ENCODE data around the gene PCNX2.

DNA sequence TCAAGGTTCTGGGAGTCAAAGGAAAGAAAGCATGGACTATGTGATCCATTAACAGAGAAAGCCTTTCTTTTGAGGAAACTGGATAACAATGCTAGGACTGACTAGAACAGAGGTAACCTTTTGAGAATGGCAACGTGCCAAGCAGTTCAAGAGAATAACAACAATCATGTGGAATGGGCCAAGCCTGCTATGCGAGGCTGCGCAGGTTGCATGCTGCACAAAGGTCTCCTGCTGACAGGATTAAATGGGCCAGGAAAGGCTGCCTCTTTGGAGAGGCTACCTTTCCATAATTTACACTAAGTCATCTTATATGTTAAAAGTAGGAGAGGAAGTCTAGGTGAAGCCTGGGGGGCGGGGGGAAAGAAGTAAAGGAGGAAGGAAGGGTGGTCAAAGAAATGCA is 5.8 kb downstream of the PCNX2 start:
- TF ChIP-seq MAX (IDR thresholded peaks at IDR 0.05), result peak; percentile 52
- TF ChIP-seq EP300 (IDR thresholded peaks at IDR 0.05; ENCODE audit: borderline replicate concordance), result peak; percentile 56; the same call in 1 of the 2 replicates
- TF ChIP-seq USF1 (IDR thresholded peaks at IDR 0.05), result no peak
- TF ChIP-seq TAF1 (IDR thresholded peaks at IDR 0.05; ENCODE audit: low read depth), result no peak
- TF ChIP-seq CEBPB (IDR thresholded peaks at IDR 0.05), result no peak
- no peak for TF ChIP-seq CREB1 (IDR thresholded peaks at IDR 0.05; ENCODE audit: low read depth)
- TF ChIP-seq RAD21 (IDR thresholded peaks at IDR 0.05; ENCODE audit: low read depth), result no peak
- peak; percentile 73 for TF ChIP-seq TEAD4 (IDR thresholded peaks at IDR 0.05)
- TF ChIP-seq YY1 (IDR thresholded peaks at IDR 0.05; ENCODE audit: low read depth), result no peak
- TF ChIP-seq REST (IDR thresholded peaks at IDR 0.05; ENCODE audit: low read depth), result no peak
- TF ChIP-seq TCF12 (IDR thresholded peaks at IDR 0.05; ENCODE audit: low read depth), result peak; percentile 65
- no peak for TF ChIP-seq FOXM1 (IDR thresholded peaks at IDR 0.05; ENCODE audit: borderline replicate concordance, low read depth)
- no peak for TF ChIP-seq EGR1 (IDR thresholded peaks at IDR 0.05)
